Measurements from ENCODE around the gene CXCL3. TPM values are rescaled to one million over a fixed set of nuclear protein-coding genes. Genes with fewer than 3 reads are reported as not detected.

The CXCL3 gene
- total and polyA plus RNA-seq, 2 experiments from 2014 or later: 3.6 to 19.5 TPM

- ATAC-seq (no peak), DNase-seq (ENCODE audit: low spot score) (no peak)
- TF ChIP-seq NANOG (IDR thresholded peaks at IDR 0.05; ENCODE audit: borderline replicate concordance) (no peak), ZNF331 (CRISPR knock-in tag; IDR thresholded peaks at IDR 0.05; ENCODE audit: low read depth) (peak; percentile 72), ETS1 (IDR thresholded peaks at IDR 0.05) (no peak)
- Histone ChIP-seq H4K20me1 (replicated peaks; ENCODE audit: insufficient read depth) (no peaks in the 10 kb centered on the region), H3K4me1 (ENCODE audit: insufficient read depth) (0 out of 2 replicates have a peak, but pooled peaks cover 3% of the 10 kb centered on the region), H3K27ac (ENCODE audit: low read depth) (no peak overlapping the region), H3K4me3 (no peak overlapping the region), H3K27me3 (ENCODE audit: insufficient read depth) (no peaks in the 10 kb centered on the region), H3K36me3 (ENCODE audit: insufficient read depth) (no peaks in the 10 kb centered on the region), H3F3A (replicated peaks; ENCODE audit: low read depth) (no peaks in the 10 kb centered on the region), H2AFZ (no peak overlapping the region), H3K4me2 (no peak overlapping the region), H3K9me2 (ENCODE audit: insufficient read depth) (peaks cover 3% of the 10 kb centered on the region; the same call in 1 of the 2 replicates), H3K79me2 (replicated peaks; ENCODE audit: insufficient read depth) (no peaks in the 10 kb centered on the region)
- no peak overlapping the region for H3K27ac Mint-ChIP-seq
- H3K4me1 Mint-ChIP-seq: peaks cover 7% of the 10 kb centered on the region
- H3K4me3 Mint-ChIP-seq: no peak overlapping the region
- peaks cover 3% of the 10 kb centered on the region; the same call in 1 of the 3 replicates for H3K9me3 Mint-ChIP-seq
- H3K27me3 Mint-ChIP-seq (ENCODE audit: insufficient read depth, low read depth, poor library complexity): no peaks in the 10 kb centered on the region
- peaks cover 6% of the 10 kb centered on the region; the same call in 1 of the 3 replicates for H3K36me3 Mint-ChIP-seq (ENCODE audit: low read depth)
Observed at GRCh38 chr4:74061430-74061829, 22.9 kb upstream of the CXCL3 start.

- ATAC-seq (no peak), DNase-seq (ENCODE audit: low spot score) (no peak)
- 0 out of 2 replicates have a peak overlapping the region, but pooled peaks have one; percentile 29 for H3K27ac ChIP-seq (ENCODE audit: low read depth)
- Mint-ChIP-seq H3K27me3 (ENCODE audit: insufficient read depth, low read depth, poor library complexity) (no peaks in the 10 kb centered on the region), H3K36me3 (ENCODE audit: low read depth) (peaks cover 6% of the 10 kb centered on the region; the same call in 1 of the 3 replicates), H3K9me3 (peaks cover 3% of the 10 kb centered on the region; the same call in 1 of the 3 replicates), H3K27ac (no peak overlapping the region), H3K4me1 (peaks cover 20% of the 10 kb centered on the region), H3K4me3 (no peak overlapping the region)
- no peaks in the 10 kb centered on the region for H3F3A ChIP-seq (replicated peaks; ENCODE audit: low read depth)
- 0 out of 2 replicates have a peak, but pooled peaks cover 3% of the 10 kb centered on the region for H3K9me2 ChIP-seq (ENCODE audit: insufficient read depth)
- H2AFZ ChIP-seq: no peak overlapping the region
- no peaks in the 10 kb centered on the region for H3K27me3 ChIP-seq (ENCODE audit: insufficient read depth)
- TF ChIP-seq EZH2 (IDR thresholded peaks at IDR 0.05; ENCODE audit: low read depth, unreplicated experiment) (no peak), STAT1 (IDR thresholded peaks at IDR 0.05; ENCODE audit: unreplicated experiment) (no peak), ETS1 (IDR thresholded peaks at IDR 0.05) (no peak), ZNF462 (CRISPR knock-in tag; IDR thresholded peaks at IDR 0.05) (no peak), JUNB (IDR thresholded peaks at IDR 0.05; ENCODE audit: unreplicated experiment) (no peak), CTCF (conservative IDR thresholded peaks at IDR 0.05; ENCODE audit: low read depth in 2 of 2) (no peak), EZH2phosphoT487 (IDR thresholded peaks at IDR 0.05; ENCODE audit: unreplicated experiment) (no peak)
- H4K20me1 ChIP-seq (replicated peaks; ENCODE audit: insufficient read depth): no peaks in the 10 kb centered on the region
- no peak overlapping the region for H3K4me2 ChIP-seq
- no peaks in the 10 kb centered on the region for H3K79me2 ChIP-seq (replicated peaks; ENCODE audit: insufficient read depth)
- no peaks in the 10 kb centered on the region for H3K36me3 ChIP-seq (ENCODE audit: insufficient read depth)
- H3K4me3 ChIP-seq: no peak overlapping the region
- peaks cover 12% of the 10 kb centered on the region for H3K4me1 ChIP-seq (ENCODE audit: insufficient read depth)
Observed at GRCh38 chr4:74059161-74059829, 20.8 kb upstream of the CXCL3 start.

Data from GM23338 (cell line).